HCT116 (cell line): ENCODE results near the gene SLC26A9. TPM values are rescaled to one million over a fixed set of nuclear protein-coding genes. Genes with fewer than 3 reads are reported as not detected.

Experiments
- ATAC-seq: fragments of 200-7000 bp; cut with Tn5 transposase; 2 replicates; pipeline ENCODE4 v1.9.1; 2020; ENCODE audit warnings: mild to moderate bottlenecking, moderate library complexity
- BruUV-seq: library from RNA; stranded (reverse); fragments of 400-500 nt; replicated peaks from 2 replicates; lab custom pipeline; 2021; lab: Mats Ljungman, UMichigan
- CTCF ChIA-PET: fragments of 300-600 bp; sonication (Branson Sonifier 250); formaldehyde crosslinking; loops from one replicate; lab custom pipeline; 2021; ENCODE audit warnings: antibody characterized with exemption; lab: Charles Lee
- POLR2A ChIA-PET: fragments of 300-600, 350-600 bp; sonication (Branson Sonifier 250); formaldehyde crosslinking; loops from one replicate; lab custom pipeline; 2021; ENCODE audit warnings: antibody characterized with exemption; lab: Charles Lee
- RAD21 ChIA-PET, 2 experiments: fragments of 300-600 bp; sonication (Branson Sonifier 250); formaldehyde crosslinking; loops; one replicate each; lab custom pipeline; 2023; ENCODE audit warnings: low total read pairs in 2 of 2; ENCODE audit not compliant: uncharacterized antibody in 2 of 2, unreplicated experiment in 2 of 2, low non-redundant PET in 1 of 2; lab: Charles Lee
- DNase-seq: peaks from one replicate; pipeline ENCODE4 v3.0.0-alpha.2; 2010; ENCODE audit warnings: low read depth, low spot score
- H2AFZ ChIP-seq: fragments of 200-600 bp; shearing (Covaris generic), sonication (generic); 2 replicates; pipeline ENCODE4 v1.6.1; 2017; ENCODE audit warnings: low read depth, mixed run types, mixed read lengths, antibody characterized with exemption, low read length; ENCODE audit not compliant: poor library complexity, severe bottlenecking
- H3K27ac ChIP-seq: 2 replicates; pipeline ENCODE4 v1.5.1; 2012; ENCODE audit warnings: low read depth, low read length
- H3K27me3 ChIP-seq: fragments of 200-600 bp; sonication (generic); 2 replicates; pipeline ENCODE4 v1.6.1; 2016; ENCODE audit warnings: mixed run types, low read length, mixed read lengths; ENCODE audit not compliant: insufficient read depth
- H3K36me3 ChIP-seq, 2 experiments: fragments of 200-500 bp in 1 of 2; fragments of 200-600 bp in 1 of 2; sonication (Bioruptor generic) in 1 of 2; sonication (generic) in 1 of 2; 2 replicates each; pipeline versions ENCODE4 v1.5.1 to v1.6.1; 2014 to 2016; ENCODE audit warnings: low read length in 2 of 2, inconsistent platforms in 1 of 2, mixed read lengths in 1 of 2, mixed run types in 1 of 2; ENCODE audit not compliant: insufficient read depth in 2 of 2, control insufficient read depth in 1 of 2
- H3K4me1 ChIP-seq, 2 experiments: fragments of 200-600 bp in 1 of 2; sonication (generic) in 1 of 2; 2 replicates each; pipeline versions ENCODE4 v1.5.1 to v1.6.1; 2012 to 2017; ENCODE audit warnings: low read length in 2 of 2, inconsistent platforms in 1 of 2, mild to moderate bottlenecking in 1 of 2, mixed read lengths in 1 of 2, mixed run types in 1 of 2, moderate library complexity in 1 of 2; ENCODE audit not compliant: insufficient read depth in 2 of 2, control insufficient read depth in 1 of 2
- H3K4me2 ChIP-seq: fragments of 200-600 bp; sonication (generic); 2 replicates; pipeline ENCODE4 v1.6.1; 2017; ENCODE audit warnings: mixed run types, low read length, mixed read lengths
- H3K4me3 ChIP-seq, 2 experiments: fragments of 200-600 bp in 1 of 2; sonication (generic) in 1 of 2; replicated peaks in 1 of 2; 2 replicates each; pipeline ENCODE4 v1.5.1; 2011 to 2016; ENCODE audit warnings: low read length in 2 of 2, control low read depth in 1 of 2, low read depth in 1 of 2, mild to moderate bottlenecking in 1 of 2, mixed read lengths in 1 of 2, mixed run types in 1 of 2
- H3K79me2 ChIP-seq: fragments of 200-600 bp; sonication (generic); 2 replicates; pipeline ENCODE4 v1.6.1; 2017; ENCODE audit warnings: mild to moderate bottlenecking, mixed run types, low read length, moderate library complexity, mixed read lengths; ENCODE audit not compliant: insufficient read depth
- H3K9ac ChIP-seq: fragments of 200-600 bp; sonication (generic); 2 replicates; pipeline ENCODE4 v1.6.1; 2016; ENCODE audit warnings: low read length, mixed read lengths
- H3K9me2 ChIP-seq: fragments of 200-600 bp; sonication (generic), shearing (Covaris generic); 2 replicates; pipeline ENCODE4 v1.6.1; 2017; ENCODE audit warnings: mixed run types, mild to moderate bottlenecking, moderate library complexity; ENCODE audit not compliant: insufficient read depth
- H3K9me3 ChIP-seq, 2 experiments: fragments of 200-500 bp in 1 of 2; fragments of 200-600 bp in 1 of 2; sonication (Bioruptor generic) in 1 of 2; sonication (generic) in 1 of 2; 2 replicates each; pipeline ENCODE4 v1.6.1; 2014 to 2017; ENCODE audit warnings: low read length in 2 of 2, mixed read lengths in 2 of 2, inconsistent platforms in 1 of 2, low read depth in 1 of 2, mild to moderate bottlenecking in 1 of 2, mixed run types in 1 of 2, moderate library complexity in 1 of 2; ENCODE audit not compliant: control insufficient read depth in 1 of 2, insufficient read depth in 1 of 2
- H4K20me1 ChIP-seq: fragments of 200-600 bp; sonication (generic), shearing (Covaris generic); 2 replicates; pipeline ENCODE4 v1.6.1; 2017; ENCODE audit warnings: mixed run types, mild to moderate bottlenecking, moderate library complexity; ENCODE audit not compliant: insufficient read depth
- ATF3 ChIP-seq: IDR thresholded peaks from 2 replicates; pipeline ENCODE4 v1.6.1; 2012
- CEBPB ChIP-seq: IDR thresholded peaks from 2 replicates; pipeline ENCODE4 v1.6.1; 2012; ENCODE audit warnings: low read depth
- EZH2 ChIP-seq: fragments of 200-600 bp; sonication (generic); IDR thresholded peaks from 2 replicates; pipeline ENCODE4 v1.6.1; 2017; ENCODE audit warnings: antibody characterized with exemption, mixed run types
- EZH2phosphoT487 ChIP-seq: fragments of 200-600 bp; IDR thresholded peaks from 2 replicates; pipeline ENCODE4 v1.6.1; 2018; ENCODE audit warnings: antibody characterized with exemption, borderline replicate concordance
- FOSL1 ChIP-seq: IDR thresholded peaks from 2 replicates; pipeline ENCODE4 v1.6.1; 2012; ENCODE audit warnings: low read depth
- JUND ChIP-seq: IDR thresholded peaks from 2 replicates; pipeline ENCODE4 v1.6.1; 2012
- POLR2AphosphoS5 ChIP-seq: IDR thresholded peaks from 2 replicates; pipeline ENCODE4 v1.6.1; 2011; ENCODE audit warnings: mild to moderate bottlenecking, low read depth, low read length, moderate library complexity
- RAD21 ChIP-seq: IDR thresholded peaks from 2 replicates; pipeline ENCODE4 v1.6.1; 2012; ENCODE audit warnings: low read depth, mild to moderate bottlenecking
- SIN3A ChIP-seq: IDR thresholded peaks from 2 replicates; pipeline ENCODE4 v1.6.1; 2012; ENCODE audit warnings: low read depth
- SP1 ChIP-seq: IDR thresholded peaks from 2 replicates; pipeline ENCODE4 v1.6.1; 2012; ENCODE audit warnings: low read depth
- SRF ChIP-seq: IDR thresholded peaks from 2 replicates; pipeline ENCODE4 v1.6.1; 2012; ENCODE audit warnings: low read depth
- ZFX ChIP-seq: fragments of 450-650 bp; IDR thresholded peaks from 2 replicates; pipeline ENCODE4 v1.6.1; 2017
- ZNF274 ChIP-seq: fragments of 200-500 bp; sonication (Bioruptor generic); IDR thresholded peaks from 2 replicates; pipeline ENCODE4 v1.6.1; 2014; ENCODE audit warnings: mild to moderate bottlenecking, low read depth, low read length, inconsistent platforms
- intact Hi-C: fragments of 100-400 bp; cut with micrococcal nuclease; formaldehyde crosslinking; loops from 2 replicates; pipeline ENCODE4 v1.10.0; 2022
- total RNA-seq: library from RNA; stranded (reverse); gene quantifications from one replicate; pipeline ENCODE4 v1.2.1, GENCODE V29; 2021; ENCODE audit not compliant: unreplicated experiment
- TF ChIP-seq, protein P1 (sequence below): IDR thresholded peaks from 2 replicates; pipeline ENCODE4 v1.6.1; 2011; ENCODE audit warnings: mild to moderate bottlenecking, low read length, moderate library complexity; ENCODE audit not compliant: insufficient replicate concordance; ENCODE audit errors: extremely low read depth

SLC26A9 gene
- total RNA-seq, 1 experiment from 2014 or later: not detected

DNA sequence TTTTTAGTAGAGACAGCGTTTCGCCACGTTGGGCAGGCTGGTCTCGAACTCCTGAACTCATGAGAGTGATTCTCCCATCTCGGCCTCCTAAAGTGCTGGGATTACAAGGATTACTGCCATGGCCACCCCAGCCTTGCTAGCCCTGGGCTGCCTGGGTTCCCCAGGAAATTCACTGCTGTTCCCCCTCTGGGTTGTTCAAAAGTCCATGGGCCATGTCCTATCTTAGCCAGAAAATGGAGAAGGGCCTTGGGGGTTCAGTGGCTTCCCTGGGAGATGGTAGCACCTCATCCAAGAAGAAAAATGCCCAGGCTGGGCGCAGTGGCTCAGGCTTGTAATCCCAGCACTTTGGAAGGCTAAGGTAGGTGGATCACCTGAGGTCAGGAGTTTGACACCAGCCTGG, 20.9 kb downstream of the SLC26A9 start:
- no peak overlapping the region for H3K4me3 ChIP-seq
- H3K79me2 ChIP-seq: no peaks in the 10 kb centered on the region
- no peak for TF ChIP-seq SP1
- no peak for TF ChIP-seq SIN3A
- no peak for TF ChIP-seq ATF3
- no peak for TF ChIP-seq RAD21
- no peak for TF ChIP-seq POLR2AphosphoS5
- no peaks in the 10 kb centered on the region for H3K36me3 ChIP-seq
- H3K4me2 ChIP-seq: no peak overlapping the region
- no peaks in the 10 kb centered on the region for H3K9me2 ChIP-seq
- DNase-seq: no peak
- ChIA-PET POLR2A (no interaction called here), RAD21 (no interaction called here), CTCF (interaction anchor here (2.8 to 9.0 kb wide), 2 partner anchors 55 to 57 kb away, joined by 15 to 339 read pairs; no protein-coding TSS in a partner anchor)
- no peaks in the 10 kb centered on the region for H3K9me3 ChIP-seq
- BruUV-seq: no TSS peak
- intact Hi-C loops: no loop called here
- no peak for ATAC-seq
- 0 out of 2 replicates have a peak, but pooled peaks cover 3% of the 10 kb centered on the region for H3K27me3 ChIP-seq
- no peak overlapping the region for H3K27ac ChIP-seq
- no peak overlapping the region for H3K9ac ChIP-seq
- H2AFZ ChIP-seq: no peak overlapping the region
- H4K20me1 ChIP-seq: no peaks in the 10 kb centered on the region
- no peaks in the 10 kb centered on the region for H3K4me1 ChIP-seq

- Histone ChIP-seq H3K4me3 (no peak overlapping the region), H3K9ac (no peak overlapping the region), H3K27ac (no peak overlapping the region), H3K4me1 (no peaks in the 10 kb centered on the region), H2AFZ (no peak overlapping the region), H3K4me2 (no peak overlapping the region), H4K20me1 (no peaks in the 10 kb centered on the region), H3K9me3 (no peaks in the 10 kb centered on the region), H3K27me3 (no peaks in the 10 kb centered on the region), H3K9me2 (no peaks in the 10 kb centered on the region), H3K79me2 (no peaks in the 10 kb centered on the region), H3K36me3 (no peaks in the 10 kb centered on the region)
- DNase-seq (no peak), ATAC-seq (no peak)
- RAD21 ChIA-PET: interaction anchor here in 1 of 2 experiments (0.8 kb wide), 1 partner anchor 55 kb away, joined by 3 read pairs; no protein-coding TSS in a partner anchor
- no peak for TF ChIP-seq ZNF274
- no peak for TF ChIP-seq SP1
- no peak for TF ChIP-seq CEBPB
- TF ChIP-seq EZH2phosphoT487: no peak
- no peak for TF ChIP-seq JUND
- TF ChIP-seq ZFX: no peak
- no peak for TF ChIP-seq SRF
- no peak for TF ChIP-seq RAD21
- TF ChIP-seq, protein P1, sequence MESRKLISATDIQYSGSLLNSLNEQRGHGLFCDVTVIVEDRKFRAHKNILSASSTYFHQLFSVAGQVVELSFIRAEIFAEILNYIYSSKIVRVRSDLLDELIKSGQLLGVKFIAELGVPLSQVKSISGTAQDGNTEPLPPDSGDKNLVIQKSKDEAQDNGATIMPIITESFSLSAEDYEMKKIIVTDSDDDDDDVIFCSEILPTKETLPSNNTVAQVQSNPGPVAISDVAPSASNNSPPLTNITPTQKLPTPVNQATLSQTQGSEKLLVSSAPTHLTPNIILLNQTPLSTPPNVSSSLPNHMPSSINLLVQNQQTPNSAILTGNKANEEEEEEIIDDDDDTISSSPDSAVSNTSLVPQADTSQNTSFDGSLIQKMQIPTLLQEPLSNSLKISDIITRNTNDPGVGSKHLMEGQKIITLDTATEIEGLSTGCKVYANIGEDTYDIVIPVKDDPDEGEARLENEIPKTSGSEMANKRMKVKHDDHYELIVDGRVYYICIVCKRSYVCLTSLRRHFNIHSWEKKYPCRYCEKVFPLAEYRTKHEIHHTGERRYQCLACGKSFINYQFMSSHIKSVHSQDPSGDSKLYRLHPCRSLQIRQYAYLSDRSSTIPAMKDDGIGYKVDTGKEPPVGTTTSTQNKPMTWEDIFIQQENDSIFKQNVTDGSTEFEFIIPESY: no peak
- TF ChIP-seq EZH2: no peak
- no peak for TF ChIP-seq FOSL1
- CTCF ChIA-PET: interaction anchor here (9.0 kb wide), 1 partner anchor 58 kb away, joined by 339 read pairs; no protein-coding TSS in a partner anchor
- intact Hi-C loops: no loop called here
- POLR2A ChIA-PET: no interaction called here
- no TSS peak for BruUV-seq
These were observed 21.7 kb downstream of the SLC26A9 start for GRCh38 chr1:205921570-205921909.
